ENCODE data around the gene SCP2D1. TPM values are rescaled to one million over a fixed set of nuclear protein-coding genes. Genes with fewer than 3 reads are reported as not detected.

Gene SCP2D1
- total RNA-seq, 4 donors from 2014 or later = not detected

GRCh38 chr20:18811186-18811585, 2.4 kb upstream of the SCP2D1 start:
- no peaks in the 10 kb centered on the region for H3K27me3 ChIP-seq
- DNase-seq = no peak
- no peaks in the 10 kb centered on the region for H3K9me3 ChIP-seq
- no peak overlapping the region for H3K4me3 ChIP-seq
- intact Hi-C loops (cut with DNase I; ENCODE audit: low total_unique reads) = no loop called here
- H3K27ac ChIP-seq = no peak overlapping the region
- H3K4me1 ChIP-seq = no peaks in the 10 kb centered on the region
- TF ChIP-seq POLR2A (IDR thresholded peaks at IDR 0.05) (no peak), CTCF (IDR thresholded peaks at IDR 0.05) (no peak)
- H3K36me3 ChIP-seq = no peaks in the 10 kb centered on the region

- TF ChIP-seq POLR2A (IDR thresholded peaks at IDR 0.05) (no peak), CTCF (IDR thresholded peaks at IDR 0.05) (no peak)
- no peak for DNase-seq
- Histone ChIP-seq H3K4me1 (no peaks in the 10 kb centered on the region), H3K36me3 (no peaks in the 10 kb centered on the region), H3K27me3 (no peaks in the 10 kb centered on the region), H3K9me3 (no peaks in the 10 kb centered on the region), H3K27ac (no peak overlapping the region), H3K4me3 (no peak overlapping the region)
- intact Hi-C loops (cut with DNase I; ENCODE audit: low total_unique reads) = no loop called here
Observed at GRCh38 chr20:18811904-18812303, 1.7 kb upstream of the SCP2D1 start.

GRCh38 chr20:18815194-18815942, 1.8 kb downstream of the SCP2D1 start:
- Histone ChIP-seq H3K9me3 (no peaks in the 10 kb centered on the region), H3K36me3 (no peaks in the 10 kb centered on the region), H3K4me1 (no peaks in the 10 kb centered on the region), H3K27me3 (no peaks in the 10 kb centered on the region), H3K27ac (no peak overlapping the region), H3K4me3 (no peak overlapping the region)
- DNase-seq = no peak
- no peak for TF ChIP-seq CTCF (IDR thresholded peaks at IDR 0.05)
- no peak for TF ChIP-seq POLR2A (IDR thresholded peaks at IDR 0.05)
- intact Hi-C loops (cut with DNase I; ENCODE audit: low total_unique reads) = no loop called here

GRCh38 chr20:18822832-18823231, 9.2 kb downstream of the SCP2D1 start:
- Histone ChIP-seq H3K27me3 (no peaks in the 10 kb centered on the region), H3K4me1 (no peaks in the 10 kb centered on the region), H3K4me3 (no peak overlapping the region), H3K27ac (no peak overlapping the region), H3K36me3 (no peaks in the 10 kb centered on the region), H3K9me3 (no peaks in the 10 kb centered on the region)
- DNase-seq = no peak
- intact Hi-C loops (cut with DNase I; ENCODE audit: low total_unique reads) = no loop called here
- TF ChIP-seq CTCF (IDR thresholded peaks at IDR 0.05) = no peak
- TF ChIP-seq POLR2A (IDR thresholded peaks at IDR 0.05) = no peak

GRCh38 chr20:18831830-18832499, 18.4 kb downstream of the SCP2D1 start:
- DNase-seq = peak; percentile 29 to 41
- H3K4me3 ChIP-seq = no peak overlapping the region
- H3K27me3 ChIP-seq = no peaks in the 10 kb centered on the region
- peaks cover 0 to 6% of the 10 kb centered on the region in 2 donors for H3K4me1 ChIP-seq
- intact Hi-C loops (cut with DNase I; ENCODE audit: low total_unique reads) = no loop called here
- TF ChIP-seq POLR2A (IDR thresholded peaks at IDR 0.05) (no peak), CTCF (IDR thresholded peaks at IDR 0.05) (no peak)
- no peaks in the 10 kb centered on the region for H3K36me3 ChIP-seq
- H3K9me3 ChIP-seq = peaks cover 0 to 5% of the 10 kb centered on the region in 2 donors
- peak overlapping the region; percentile 65 to 72 for H3K27ac ChIP-seq

Measured in uterus (tissue), 4 donors.